Cardiac atrium fibroblast (primary cell): Measurements from ENCODE around the gene MMP28. TPM values are rescaled to one million over a fixed set of nuclear protein-coding genes. Genes with fewer than 3 reads are reported as not detected.

Source experiments
- total RNA-seq: library from RNA; depleted of rRNA; stranded (reverse); fragments of >200 nt; gene quantifications from 2 replicates; pipeline ENCODE4 v1.2.3, GENCODE V29; 2015

Gene MMP28, protein sequence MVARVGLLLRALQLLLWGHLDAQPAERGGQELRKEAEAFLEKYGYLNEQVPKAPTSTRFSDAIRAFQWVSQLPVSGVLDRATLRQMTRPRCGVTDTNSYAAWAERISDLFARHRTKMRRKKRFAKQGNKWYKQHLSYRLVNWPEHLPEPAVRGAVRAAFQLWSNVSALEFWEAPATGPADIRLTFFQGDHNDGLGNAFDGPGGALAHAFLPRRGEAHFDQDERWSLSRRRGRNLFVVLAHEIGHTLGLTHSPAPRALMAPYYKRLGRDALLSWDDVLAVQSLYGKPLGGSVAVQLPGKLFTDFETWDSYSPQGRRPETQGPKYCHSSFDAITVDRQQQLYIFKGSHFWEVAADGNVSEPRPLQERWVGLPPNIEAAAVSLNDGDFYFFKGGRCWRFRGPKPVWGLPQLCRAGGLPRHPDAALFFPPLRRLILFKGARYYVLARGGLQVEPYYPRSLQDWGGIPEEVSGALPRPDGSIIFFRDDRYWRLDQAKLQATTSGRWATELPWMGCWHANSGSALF
- total RNA-seq: 0.32 TPM in 1 of 2 replicates, not detected in the other

DNA sequence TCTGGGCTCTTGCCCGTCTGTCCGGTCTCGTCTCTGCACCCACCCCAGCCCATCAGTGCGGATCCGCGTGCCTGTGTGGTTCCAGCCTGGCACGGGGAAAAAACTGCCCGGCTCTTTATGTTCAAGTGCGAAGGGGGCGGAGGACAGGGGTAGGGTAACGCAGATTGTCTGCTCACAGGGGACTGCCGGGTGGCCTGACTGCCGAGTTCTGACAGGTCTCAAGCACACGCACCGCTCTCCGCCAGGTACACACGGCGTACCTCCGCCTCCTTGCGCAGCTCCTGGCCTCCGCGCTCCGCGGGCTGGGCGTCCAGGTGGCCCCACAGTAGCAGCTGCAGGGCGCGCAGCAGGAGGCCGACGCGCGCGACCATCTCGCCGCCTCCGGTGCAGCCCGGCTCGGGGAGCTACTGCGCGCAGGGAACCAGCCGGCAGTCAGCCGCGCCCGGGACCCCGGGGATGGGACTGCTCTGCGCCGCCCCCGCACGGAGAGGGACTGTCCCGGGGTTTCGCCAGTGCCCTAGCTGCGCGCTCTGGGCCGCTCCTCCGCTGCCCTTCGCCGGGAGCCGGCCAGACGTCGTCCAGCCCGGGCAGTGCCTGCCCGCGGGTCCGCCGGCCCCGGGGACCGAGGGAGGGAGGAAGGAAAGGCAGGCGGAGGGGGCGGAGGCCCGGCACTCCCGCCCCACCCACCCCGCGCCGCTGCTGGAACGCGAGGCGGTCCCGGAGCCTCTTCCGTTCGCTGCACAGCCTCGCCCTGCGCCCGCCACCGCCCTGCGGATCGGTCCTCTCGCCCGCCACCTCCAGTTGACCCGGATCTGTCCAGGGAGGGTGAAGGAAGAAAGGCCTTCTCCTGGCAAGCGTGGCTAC lies at the start of gene MMP28:
TSS of gene MMP28 (minus strand) at position 635 of the 864 bp plus-strand sequence. CDS start at position 371, 264 bp downstream.

DNA sequence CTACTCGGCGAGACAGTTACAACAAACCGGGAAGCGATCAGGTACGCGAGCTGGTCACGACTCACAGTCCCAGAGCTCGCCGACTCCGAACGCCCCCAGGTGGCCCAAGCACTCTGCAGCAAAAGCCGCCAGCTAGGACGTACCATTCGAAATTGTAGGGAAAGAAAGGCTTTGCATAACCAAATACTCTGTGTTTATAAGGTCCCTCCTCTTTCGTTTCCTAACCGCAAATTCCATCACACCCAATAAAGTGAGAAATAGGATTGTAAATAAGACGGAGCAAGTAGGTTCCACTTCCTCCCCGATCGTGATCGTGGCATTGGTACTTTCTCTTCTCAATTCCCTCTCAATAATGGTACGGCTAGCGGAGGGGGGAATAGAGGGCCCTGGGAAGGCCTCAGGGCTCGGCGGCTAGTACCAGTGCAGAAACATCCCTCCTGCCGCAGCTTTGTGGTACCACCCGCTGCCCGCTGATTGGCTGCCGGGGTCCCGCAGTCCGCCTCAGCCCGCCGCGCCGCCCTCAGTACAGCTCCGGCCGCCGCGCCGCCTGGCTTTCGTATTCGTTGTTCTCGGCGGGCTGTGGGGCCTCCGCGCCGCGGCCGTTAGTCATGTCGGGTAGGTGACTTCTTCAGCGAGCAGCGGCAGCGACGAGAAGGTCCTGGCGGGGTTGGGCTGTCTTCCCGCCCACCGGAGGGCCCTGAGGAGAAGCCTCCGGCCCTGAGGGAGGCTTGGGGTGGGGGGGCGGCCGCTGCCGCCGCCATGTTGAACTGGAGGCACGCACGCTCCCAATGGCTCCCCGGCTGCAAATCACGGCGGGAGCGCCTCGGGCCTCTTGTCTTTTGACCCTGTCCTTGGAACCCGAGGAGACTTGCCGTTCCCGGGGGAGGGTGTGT lies 13.8 kb upstream of the MMP28 start, which contains the start of gene TAF15:
TSS of gene TAF15 (plus strand) at position 523 of the 893 bp plus-strand sequence. CDS start at position 609, 86 bp downstream.

DNA sequence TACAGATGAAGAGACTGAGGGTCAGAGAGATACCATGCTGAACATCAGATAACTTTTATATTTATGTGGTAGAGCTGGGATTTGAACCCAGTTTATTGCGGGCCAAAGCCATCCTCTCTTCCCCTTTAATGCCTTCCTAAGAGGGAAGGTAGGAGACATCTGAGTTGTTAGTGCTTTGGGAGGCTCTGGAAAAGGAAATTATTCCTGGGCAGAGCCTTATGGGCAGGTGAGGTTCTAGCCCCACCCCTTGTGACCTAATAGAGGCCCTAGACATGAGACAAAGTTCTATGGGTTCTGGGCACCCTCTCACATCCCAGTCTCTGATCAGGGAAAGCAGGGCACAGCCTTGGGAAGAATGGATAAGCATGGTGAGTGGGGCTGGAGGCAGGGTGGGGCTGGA lies 34.9 kb downstream of the MMP28 start, which contains the start of gene C17orf50:
TSS of gene C17orf50 (plus strand) at position 301 of the 400 bp plus-strand sequence. CDS start at position 356, 55 bp downstream.

DNA sequence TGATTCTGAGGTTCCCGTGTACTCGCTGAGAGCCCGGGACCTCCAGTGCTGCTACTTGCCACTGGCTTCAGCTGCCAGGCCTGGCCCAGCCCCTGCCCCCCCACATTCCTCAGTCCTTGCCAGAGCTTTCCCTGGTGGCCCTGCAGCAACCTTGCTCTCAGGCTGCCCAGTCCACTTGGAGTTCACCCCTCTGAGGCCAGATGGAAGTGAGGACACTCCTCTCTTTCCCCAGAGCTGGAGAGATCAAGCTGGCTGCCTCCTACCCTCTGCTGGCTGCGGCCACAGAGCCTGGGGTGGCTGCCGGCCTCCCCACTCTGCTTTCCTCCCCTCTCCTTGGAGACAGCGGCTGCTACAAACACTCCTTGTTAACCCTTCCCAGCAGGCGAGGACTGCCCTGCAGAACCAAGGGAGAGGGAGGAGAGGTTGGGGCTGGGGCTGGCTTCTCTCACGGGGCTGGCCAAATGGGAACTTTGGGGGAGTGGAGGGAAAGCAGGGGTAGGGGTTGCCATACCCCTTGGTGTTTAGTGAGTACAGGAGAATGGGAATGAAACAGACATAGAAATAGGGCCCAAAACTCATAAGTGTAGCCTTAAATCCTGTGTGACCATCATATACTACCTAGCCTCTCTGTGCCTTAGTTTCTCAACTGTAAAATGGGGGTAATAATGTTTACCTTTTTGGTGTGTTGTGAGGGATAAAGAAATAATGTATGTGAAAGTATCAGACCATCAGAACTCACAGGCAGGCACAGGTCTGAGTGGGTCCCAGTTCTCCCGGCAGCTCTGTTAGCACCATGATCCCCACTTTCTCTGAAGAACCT lies 42.3 kb downstream of the MMP28 start, which contains the start of gene GAS2L2:
TSS of gene GAS2L2 (minus strand) at position 295 of the 820 bp plus-strand sequence. CDS start 389 bp downstream, outside the sequence.

DNA sequence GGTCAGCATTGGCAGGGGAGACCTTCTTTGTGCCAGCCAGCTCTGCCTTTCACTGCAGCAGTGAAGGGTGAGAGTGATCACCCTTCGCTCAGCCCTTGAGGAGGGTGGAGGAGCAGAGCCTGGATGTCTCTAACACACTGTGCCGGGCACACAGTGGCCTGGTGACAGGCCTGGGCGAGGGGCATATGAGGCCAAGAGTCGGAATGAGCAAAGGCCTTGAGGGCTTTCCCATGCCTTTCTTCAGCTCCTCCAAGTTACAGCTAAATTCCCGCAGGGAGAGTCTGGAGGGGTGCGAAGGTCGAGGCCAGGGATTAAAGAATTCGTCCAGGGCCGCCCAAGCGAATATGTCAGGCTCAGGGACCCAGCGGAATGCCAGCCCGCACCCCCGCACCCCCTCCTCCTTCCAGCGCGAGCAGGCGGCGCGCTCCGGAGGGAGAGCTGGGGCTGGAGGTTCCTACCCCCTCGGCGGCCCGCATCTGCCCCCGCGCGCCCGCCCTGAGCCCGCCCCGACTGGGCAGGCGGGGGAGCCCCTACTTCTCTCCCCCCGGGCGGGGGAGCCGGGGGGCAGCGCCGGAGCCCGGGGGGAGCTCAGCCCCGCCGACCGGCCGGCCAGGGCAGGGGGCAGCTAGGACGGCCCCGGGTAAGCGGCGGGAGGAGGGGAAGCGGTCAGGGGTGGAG lies 64.1 kb downstream of the MMP28 start, which contains the start of gene RASL10B:
TSS of gene RASL10B (plus strand) at position 401 of the 678 bp plus-strand sequence. CDS start 3,546 bp downstream, outside the sequence.

Other genes starting within 250 kb of the MMP28 start
- not detected in 2 replicates for gene SLFN14, start 234.8 kb downstream of the MMP28 start, total RNA-seq
- gene PEX12, start 217.1 kb downstream of the MMP28 start, total RNA-seq: 4.3 and 7.5 TPM in 2 replicates
- gene AP2B1, start 208.3 kb downstream of the MMP28 start, total RNA-seq: 50.4 and 62.0 TPM in 2 replicates
- 1.4 and 4.2 TPM in 2 replicates for gene RASL10B, start 64.0 kb downstream of the MMP28 start, total RNA-seq
- 0.18 and 0.32 TPM in 2 replicates for gene GAS2L2, start 42.4 kb downstream of the MMP28 start, total RNA-seq
- gene C17orf50, start 34.8 kb downstream of the MMP28 start, total RNA-seq: not detected in 2 replicates
- gene TAF15, start 13.8 kb upstream of the MMP28 start, total RNA-seq: 17.3 and 36.5 TPM in 2 replicates
- not detected in 2 replicates for gene HEATR9, start 73.2 kb upstream of the MMP28 start, total RNA-seq
- gene CCL5, start 84.7 kb upstream of the MMP28 start, total RNA-seq: 1.6 TPM in 1 of 2 replicates, not detected in the other
- not detected in 2 replicates for gene RDM1, start 135.1 kb upstream of the MMP28 start, total RNA-seq
- not detected in 2 replicates for gene LYZL6, start 148.1 kb upstream of the MMP28 start, total RNA-seq
- not detected in 2 replicates for gene CCL16, start 185.9 kb upstream of the MMP28 start, total RNA-seq
- 0.90 and 4.9 TPM in 2 replicates for gene CCL14, start 191.1 kb upstream of the MMP28 start, total RNA-seq
- not detected in 2 replicates for gene CCL15, start 205.9 kb upstream of the MMP28 start, total RNA-seq
- not detected in 2 replicates for gene CCL23, start 222.3 kb upstream of the MMP28 start, total RNA-seq